GM06990 (cell line): ENCODE results near the gene ATP2A3.

Source experiments
- DNase-seq: peaks from one replicate; pipeline ENCODE4 v3.0.0-alpha.2; 2011; ENCODE audit not compliant: insufficient read length; ENCODE audit errors: extremely low read depth
- H3K27me3 ChIP-seq: replicated peaks from 2 replicates; pipeline ENCODE4 v1.6.0; 2011; ENCODE audit warnings: low read length; ENCODE audit not compliant: control insufficient read depth, insufficient read depth
- H3K36me3 ChIP-seq: 2 replicates; pipeline ENCODE4 v1.5.1; 2011; ENCODE audit warnings: low read length; ENCODE audit not compliant: control insufficient read depth, insufficient read depth
- H3K4me3 ChIP-seq: replicated peaks from 2 replicates; pipeline ENCODE4 v1.5.1; 2011; ENCODE audit warnings: low read depth, mild to moderate bottlenecking, control low read depth, low read length
- TF ChIP-seq, protein P1 (sequence below): IDR thresholded peaks from 2 replicates; pipeline ENCODE4 v1.5.1; 2011; ENCODE audit warnings: low read length, control low read depth, mild to moderate bottlenecking, inconsistent platforms; ENCODE audit not compliant: insufficient read depth, poor library complexity, severe bottlenecking

The ATP2A3 gene

DNA sequence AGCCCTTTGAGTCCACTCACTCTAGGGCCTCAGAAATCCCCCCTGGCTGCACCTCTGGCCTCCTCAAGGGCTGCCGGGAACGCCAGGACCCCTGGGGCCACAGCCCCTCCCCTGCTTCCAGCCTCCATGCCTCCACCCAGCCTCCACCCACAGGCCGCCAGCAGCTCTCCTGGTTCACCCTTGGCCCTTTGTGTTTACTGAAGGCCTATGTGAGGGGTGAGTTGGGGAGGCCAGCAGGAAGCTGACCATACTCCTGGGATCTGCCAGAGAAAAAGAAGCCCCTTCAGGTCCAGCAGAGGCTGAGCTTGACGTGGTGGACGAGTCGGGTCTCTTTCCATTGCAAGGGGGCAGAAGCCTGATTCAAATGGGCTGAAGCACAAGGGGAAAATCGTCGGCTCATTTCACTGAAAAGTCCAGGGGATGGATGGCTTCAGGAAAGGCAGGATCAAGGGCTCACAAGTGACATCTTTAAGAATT lies 18.3 kb upstream of the ATP2A3 start:
- TF ChIP-seq, protein P1, sequence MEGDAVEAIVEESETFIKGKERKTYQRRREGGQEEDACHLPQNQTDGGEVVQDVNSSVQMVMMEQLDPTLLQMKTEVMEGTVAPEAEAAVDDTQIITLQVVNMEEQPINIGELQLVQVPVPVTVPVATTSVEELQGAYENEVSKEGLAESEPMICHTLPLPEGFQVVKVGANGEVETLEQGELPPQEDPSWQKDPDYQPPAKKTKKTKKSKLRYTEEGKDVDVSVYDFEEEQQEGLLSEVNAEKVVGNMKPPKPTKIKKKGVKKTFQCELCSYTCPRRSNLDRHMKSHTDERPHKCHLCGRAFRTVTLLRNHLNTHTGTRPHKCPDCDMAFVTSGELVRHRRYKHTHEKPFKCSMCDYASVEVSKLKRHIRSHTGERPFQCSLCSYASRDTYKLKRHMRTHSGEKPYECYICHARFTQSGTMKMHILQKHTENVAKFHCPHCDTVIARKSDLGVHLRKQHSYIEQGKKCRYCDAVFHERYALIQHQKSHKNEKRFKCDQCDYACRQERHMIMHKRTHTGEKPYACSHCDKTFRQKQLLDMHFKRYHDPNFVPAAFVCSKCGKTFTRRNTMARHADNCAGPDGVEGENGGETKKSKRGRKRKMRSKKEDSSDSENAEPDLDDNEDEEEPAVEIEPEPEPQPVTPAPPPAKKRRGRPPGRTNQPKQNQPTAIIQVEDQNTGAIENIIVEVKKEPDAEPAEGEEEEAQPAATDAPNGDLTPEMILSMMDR: no peak
- H3K4me3 ChIP-seq: no peak overlapping the region
- H3K36me3 ChIP-seq: no peaks in the 10 kb centered on the region
- H3K27me3 ChIP-seq: no peaks in the 10 kb centered on the region
- DNase-seq: no peak

DNA sequence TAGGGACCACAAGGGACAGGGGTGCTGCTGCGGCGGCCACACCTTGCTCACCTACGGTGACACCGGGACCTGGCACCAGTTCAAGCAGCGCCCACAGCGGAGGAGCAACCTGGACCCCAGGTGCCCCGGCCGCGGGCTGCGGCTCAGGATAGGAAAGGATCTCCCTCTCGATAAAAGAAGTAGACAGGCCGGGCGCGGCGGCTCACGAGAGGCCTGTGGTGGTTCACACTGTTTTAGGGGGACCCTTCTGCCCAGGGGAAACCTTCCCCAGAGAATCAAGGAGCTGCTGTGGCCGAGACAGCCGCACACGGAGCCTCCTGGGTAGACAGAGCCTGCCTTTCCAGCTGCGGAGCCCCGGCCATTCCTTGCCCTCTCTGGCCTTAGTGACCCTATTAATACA lies 17.9 kb upstream of the ATP2A3 start:
- Histone ChIP-seq H3K4me3 (no peak overlapping the region), H3K27me3 (no peaks in the 10 kb centered on the region), H3K36me3 (no peaks in the 10 kb centered on the region)
- no peak for DNase-seq
- TF ChIP-seq, protein P1: no peak

DNA sequence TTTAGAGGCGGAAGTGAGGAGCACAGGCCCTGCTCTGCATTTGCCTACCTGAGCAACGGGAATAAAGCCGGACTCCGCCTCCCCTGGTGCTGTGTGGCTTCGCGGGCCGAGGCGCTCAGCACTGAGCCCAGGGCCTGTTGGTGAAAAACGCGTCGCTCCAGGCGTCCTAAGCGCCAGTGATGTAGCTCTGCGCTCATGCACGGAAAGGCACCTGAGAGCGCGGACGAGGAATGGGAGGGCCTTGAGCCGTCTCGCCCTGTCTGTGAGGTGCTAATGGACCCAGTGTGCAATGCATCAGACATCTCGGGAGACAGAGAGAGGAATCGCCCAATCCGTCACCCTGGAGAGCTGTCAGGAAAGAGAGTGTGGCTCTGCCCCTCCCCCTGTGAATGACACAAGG lies 17.2 kb upstream of the ATP2A3 start:
- Histone ChIP-seq H3K36me3 (no peaks in the 10 kb centered on the region), H3K4me3 (no peak overlapping the region), H3K27me3 (no peaks in the 10 kb centered on the region)
- DNase-seq: no peak
- TF ChIP-seq, protein P1: no peak

DNA sequence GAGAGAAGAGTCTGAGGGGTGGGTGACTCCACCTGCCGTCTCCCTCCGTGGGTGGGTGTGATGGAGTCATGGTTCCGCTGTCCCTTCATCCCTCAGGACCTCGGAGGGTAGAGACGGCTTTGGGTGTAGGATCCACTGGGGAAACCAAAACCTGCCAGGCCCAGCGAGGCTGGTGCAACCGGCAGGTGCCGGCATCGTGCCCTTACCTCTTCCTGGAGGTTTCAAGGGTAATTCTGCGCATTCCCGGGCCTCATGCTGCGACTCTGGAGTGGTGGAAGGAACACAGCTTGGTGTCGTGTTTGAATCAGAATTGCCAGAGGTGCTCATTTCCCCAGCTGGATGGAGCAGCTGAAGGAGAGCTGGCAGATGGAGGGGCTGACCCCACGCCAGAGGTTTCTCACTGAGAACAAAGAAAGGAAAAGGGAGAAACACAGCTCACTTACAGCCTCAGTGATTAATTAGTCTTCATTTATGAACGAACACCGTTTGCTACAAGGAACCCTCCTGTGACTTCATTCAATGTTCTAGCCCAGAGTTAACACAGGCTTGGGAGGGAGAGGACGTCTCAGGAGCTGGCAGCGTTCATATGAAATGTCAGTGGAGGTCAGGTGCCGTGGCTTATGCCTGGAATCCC lies 16.3 kb upstream of the ATP2A3 start:
- H3K36me3 ChIP-seq: no peaks in the 10 kb centered on the region
- H3K4me3 ChIP-seq: no peak overlapping the region
- no peak for DNase-seq
- no peaks in the 10 kb centered on the region for H3K27me3 ChIP-seq
- TF ChIP-seq, protein P1: no peak

DNA sequence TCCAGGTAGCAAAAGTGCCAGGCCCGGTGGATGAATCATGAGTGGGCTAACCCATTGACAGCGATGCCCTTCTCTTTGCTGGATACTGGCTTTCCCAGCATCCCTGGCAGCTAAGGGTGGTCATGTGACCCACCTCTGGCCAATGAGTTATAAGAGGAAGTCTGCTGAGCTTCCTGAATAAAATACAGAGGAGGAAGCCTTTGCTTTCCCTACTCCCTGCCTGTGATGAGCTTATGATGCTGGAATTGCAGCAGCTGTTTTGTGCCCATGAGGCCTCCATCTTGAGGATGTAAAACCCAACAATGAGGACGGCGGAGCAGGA lies 15.0 kb upstream of the ATP2A3 start:
- DNase-seq: no peak

More for the DNA sequence above, 15.0 kb upstream of the ATP2A3 start:
- TF ChIP-seq, protein P1: no peak
- Histone ChIP-seq H3K27me3 (no peaks in the 10 kb centered on the region), H3K4me3 (no peak overlapping the region), H3K36me3 (no peaks in the 10 kb centered on the region)
